Posterior cingulate gyrus (tissue), 11 donors: Measurements from ENCODE around the gene PRR12.

Source experiments
- DNase-seq, 10 donors: peaks; one replicate each; pipeline versions ENCODE4 v3.0.0 to v3.0.0-alpha.2; 2020 to 2021; ENCODE audit warnings: mixed read lengths in 3 of 10
- intact Hi-C: fragments of 100-400 bp; cut with DNase I; formaldehyde crosslinking; loops from one replicate; pipeline ENCODE4 v1.15.1; 2023

Gene PRR12

DNA sequence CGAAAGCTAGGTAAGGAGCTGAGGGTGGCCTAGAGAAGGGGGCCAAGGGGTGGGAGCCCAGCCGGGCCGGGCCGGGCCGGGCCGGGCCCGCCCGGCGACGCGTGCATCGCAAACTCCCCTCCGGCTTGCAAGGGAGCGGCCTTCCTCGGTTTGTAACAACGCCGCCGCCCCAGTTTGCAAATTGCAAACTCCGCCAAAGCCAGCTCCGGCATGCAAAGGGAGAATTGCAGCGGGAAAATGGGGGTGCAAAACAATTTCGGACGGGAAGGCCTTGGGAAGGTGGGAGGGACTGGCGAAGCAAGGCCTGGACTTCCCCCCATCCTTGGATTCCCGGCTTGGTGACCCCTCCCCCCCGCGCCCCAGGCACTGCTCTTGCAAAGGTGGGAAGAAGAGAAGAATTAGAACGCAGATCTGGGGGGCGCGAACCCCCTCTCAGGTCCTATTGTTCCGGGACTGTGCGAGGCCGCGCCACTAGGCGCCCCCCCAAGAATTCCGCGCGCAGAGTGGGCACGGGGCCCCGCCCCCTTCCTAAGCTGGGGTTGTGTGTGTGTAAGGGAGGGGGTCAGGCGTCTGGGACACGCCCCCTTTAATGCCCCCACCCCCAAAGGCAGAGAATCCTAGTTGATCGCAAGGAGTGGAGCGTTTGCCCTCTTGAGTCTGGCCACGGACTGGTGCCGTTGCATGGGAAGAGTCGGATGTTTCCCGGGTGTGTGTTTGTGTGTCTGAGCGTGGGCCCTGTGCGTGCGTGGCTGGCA, 926 bp downstream of the PRR12 start:
- intact Hi-C loops: loop anchor here (2.0 to 5.0 kb wide), 2 partner anchors 49 to 85 kb away; partner anchors contain the start of genes PRMT1 and RRAS
- peak in 8 of 10 donors; percentile 28 to 86 (median 34) for DNase-seq

DNA sequence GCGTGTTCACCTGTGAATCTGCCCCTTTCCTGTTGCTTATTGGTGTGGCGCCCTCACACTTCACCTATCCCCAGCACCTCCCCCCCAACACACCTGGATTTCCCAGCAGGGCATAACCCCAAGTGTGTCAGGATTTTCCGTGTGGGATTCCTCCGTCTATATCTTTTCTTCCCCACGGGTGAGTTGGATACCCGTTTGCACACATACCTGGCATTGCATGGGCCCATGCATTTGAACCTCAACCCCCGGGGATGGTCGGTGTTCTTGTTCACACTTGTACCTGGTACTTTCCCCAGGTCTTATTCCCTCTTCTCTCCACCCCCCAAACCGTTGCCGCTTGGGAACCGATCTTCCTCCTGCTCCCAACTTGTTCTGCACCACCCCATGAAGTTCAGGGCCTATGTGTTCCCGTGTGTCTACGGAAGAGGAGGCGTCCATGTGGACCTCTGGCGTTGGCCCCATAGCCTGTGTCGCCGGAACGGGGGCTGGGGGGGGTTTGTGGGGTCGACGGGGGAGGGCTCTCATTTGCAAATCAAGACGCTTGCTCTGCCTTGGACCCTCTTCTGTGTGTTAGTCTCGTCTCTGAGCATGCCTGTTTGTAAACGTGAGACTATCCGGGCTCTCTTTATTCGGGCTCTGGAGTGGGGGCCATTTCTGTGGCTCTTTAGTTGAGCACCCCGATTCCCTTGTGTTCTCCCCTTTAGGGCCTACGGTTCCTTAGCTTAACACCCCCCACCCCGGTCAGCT, 1.7 kb downstream of the PRR12 start:
- no peak for DNase-seq
- intact Hi-C loops: loop anchor here (2.0 to 5.0 kb wide), 2 partner anchors 48 to 85 kb away; partner anchors contain the start of genes PRMT1 and RRAS

DNA sequence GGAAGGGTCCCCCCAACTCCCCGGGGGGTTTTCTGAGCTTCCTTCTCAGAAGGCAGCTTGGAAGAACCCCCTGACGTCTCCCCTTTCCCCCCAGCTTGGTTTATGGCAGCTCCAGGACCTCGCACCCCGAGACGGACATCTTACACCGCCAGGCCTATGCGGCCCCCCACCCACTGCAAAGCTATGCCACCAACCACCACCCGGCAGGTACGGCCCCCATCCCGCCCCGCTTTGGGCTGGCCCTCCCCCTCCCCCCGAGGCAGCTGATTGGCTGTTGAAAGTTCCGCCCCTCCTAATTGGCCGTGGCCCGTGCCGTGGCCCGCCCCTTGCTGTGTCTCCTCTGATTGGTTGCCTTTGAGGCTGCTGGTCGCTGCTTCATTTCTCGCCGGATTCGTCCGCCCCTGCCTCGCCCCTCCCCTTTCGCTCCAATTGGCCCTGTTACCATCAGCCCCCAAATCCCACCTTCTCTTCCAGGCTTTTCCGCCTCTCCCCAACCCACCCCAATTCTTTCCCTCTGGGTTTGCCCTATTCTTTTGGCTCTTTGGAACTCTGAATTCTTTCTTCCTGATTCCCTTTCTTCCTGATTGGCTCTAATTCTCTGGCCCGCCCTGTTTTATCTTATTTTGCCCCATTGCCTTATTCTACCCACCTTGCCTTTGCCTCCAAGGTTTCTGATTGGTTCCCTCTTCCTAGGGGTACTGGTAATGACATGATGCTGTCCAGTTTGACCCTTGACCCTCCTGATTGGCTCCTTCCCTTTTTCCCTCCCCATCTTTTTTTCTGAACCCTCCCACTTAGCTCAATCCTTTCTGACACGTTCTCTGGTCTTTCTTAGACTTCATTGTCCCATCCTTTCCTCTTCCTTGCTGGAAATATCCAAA, 2.5 kb downstream of the PRR12 start:
- DNase-seq: peak; percentile 92 to 100 (median 94)
- intact Hi-C loops: loop anchor here (2.0 to 5.0 kb wide), 2 partner anchors 47 to 84 kb away; partner anchors contain the start of genes PRMT1 and RRAS

GRCh38 chr19:49594157-49594992, 3.4 kb downstream of the PRR12 start:
- intact Hi-C loops: loop anchor here (5.0 kb wide), 1 partner anchor 83 kb away; the partner anchor contains the start of gene PRMT1
- no peak for DNase-seq

DNA sequence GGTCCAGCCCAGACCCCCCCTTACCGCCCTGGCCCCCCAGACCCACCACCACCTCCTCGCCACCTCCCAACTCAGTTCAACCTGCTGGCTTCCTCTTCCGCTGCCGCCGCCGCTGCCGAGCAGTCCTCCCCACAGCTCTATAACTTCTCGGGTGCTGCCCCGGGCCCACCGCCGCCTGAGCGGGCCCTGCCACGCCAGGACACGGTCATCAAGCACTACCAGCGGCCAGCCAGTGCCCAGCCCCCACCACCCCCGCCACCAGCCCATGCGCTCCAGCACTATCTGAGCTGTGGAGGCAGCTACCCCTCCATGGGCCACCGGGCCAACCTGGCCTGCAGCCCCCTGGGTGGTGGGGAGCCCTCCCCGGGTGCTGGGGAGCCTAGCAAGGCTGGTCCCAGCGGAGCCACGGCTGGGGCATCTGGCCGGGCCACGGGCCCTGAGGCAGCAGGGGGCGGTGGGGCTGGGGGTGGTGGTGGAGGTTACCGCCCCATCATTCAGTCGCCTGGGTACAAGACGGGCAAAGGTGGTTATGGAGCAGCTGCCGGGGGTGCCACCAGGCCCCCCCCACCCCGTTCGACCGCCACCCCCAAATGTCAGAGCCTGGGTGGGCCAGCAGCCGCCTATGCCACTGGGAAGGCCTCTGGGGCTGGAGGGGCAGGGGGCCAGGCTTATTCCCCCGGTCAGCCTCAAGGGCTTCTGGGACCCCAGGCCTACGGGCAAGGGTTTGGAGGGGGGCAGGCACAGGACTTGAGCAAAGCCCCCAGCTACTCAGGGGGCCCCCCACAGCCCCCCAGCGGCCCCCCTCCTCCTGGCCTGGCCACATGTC, 4.2 kb downstream of the PRR12 start:
- intact Hi-C loops: loop anchor here (5.0 kb wide), 1 partner anchor 82 kb away; the partner anchor contains the start of gene PRMT1
- no peak for DNase-seq

GRCh38 chr19:49595819-49596404, 4.9 kb downstream of the PRR12 start:
- no peak for DNase-seq
- intact Hi-C loops: no loop called here

DNA sequence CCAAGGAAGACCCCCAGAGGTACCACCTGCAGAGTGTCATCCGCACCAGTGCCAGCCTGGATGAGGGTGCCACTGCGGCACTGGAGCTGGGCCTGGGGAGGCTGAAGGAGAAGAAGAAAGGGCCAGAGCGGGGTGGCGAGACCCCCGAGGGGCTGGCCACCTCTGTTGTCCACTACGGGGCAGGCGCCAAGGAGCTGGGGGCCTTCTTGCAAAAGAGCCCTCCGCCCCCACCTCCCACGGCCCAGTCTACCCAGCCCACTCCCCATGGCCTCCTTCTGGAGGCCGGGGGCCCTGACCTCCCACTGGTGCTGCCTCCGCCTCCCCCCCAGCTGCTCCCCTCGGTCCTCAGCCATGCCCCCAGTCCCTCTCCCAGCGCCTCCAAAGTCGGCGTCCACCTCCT, 5.4 kb downstream of the PRR12 start:
- DNase-seq: no peak
- intact Hi-C loops: no loop called here

- intact Hi-C loops: no loop called here
- DNase-seq: no peak
Observed at GRCh38 chr19:49596954-49597702, 6.1 kb downstream of the PRR12 start.

DNA sequence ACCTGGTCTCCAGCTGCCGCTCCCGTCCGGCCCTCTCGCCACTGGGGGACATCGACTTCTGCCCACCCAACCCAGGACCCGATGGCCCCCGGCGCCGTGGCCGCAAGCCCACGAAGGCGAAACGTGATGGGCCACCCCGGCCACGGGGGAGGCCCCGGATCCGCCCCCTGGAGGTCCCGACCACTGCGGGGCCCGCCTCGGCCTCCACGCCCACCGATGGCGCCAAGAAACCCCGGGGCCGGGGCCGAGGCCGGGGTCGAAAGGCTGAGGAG, 6.7 kb downstream of the PRR12 start:
- DNase-seq: no peak
- intact Hi-C loops: no loop called here

- intact Hi-C loops: no loop called here
- no peak for DNase-seq
Observed at GRCh38 chr19:49599378-49600295, 8.7 kb downstream of the PRR12 start.

DNA sequence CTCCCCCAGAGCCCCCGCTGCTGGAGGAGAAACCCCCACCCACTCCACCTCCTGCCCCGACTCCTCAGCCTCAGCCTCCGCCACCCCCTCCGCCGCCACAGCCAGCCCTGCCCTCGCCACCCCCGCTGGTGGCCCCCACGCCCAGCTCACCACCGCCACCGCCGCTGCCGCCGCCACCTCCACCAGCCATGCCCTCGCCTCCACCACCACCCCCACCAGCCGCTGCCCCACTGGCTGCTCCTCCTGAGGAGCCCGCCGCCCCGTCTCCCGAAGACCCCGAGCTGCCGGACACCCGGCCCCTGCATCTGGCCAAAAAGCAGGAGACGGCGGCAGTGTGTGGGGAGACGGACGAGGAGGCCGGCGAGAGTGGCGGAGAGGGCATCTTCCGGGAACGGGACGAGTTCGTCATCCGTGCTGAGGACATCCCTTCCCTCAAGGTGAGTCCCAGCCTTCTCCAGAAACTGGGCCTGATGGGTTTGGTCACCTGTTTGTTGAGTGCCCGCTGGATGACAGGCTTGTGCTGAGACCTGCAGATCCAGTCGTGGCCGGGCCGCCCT, 10.6 kb downstream of the PRR12 start:
- no peak for DNase-seq
- intact Hi-C loops: no loop called here

- no peak for DNase-seq
- intact Hi-C loops: no loop called here
Observed at GRCh38 chr19:49602806-49603205, 11.8 kb downstream of the PRR12 start.

DNA sequence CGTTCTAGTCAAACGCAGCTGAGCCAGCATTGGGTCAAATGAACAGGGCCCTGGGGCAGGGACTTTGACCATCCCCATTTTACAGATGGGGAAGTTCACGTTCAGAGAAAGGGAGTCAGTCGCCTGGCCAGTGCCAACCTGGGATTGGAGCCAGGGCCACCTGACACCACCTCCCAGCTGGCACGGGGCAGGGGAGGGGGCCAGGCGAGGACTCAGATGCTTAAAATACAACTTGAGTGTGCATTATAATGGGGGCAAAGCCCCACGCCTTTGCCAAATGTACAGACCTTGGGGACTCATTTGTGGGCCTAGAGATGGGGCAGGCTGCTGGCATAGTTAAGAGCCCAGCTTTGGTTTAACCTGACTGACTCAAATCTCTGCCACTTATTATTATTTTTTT, 14.6 kb downstream of the PRR12 start:
- no peak for DNase-seq
- intact Hi-C loops: no loop called here

DNA sequence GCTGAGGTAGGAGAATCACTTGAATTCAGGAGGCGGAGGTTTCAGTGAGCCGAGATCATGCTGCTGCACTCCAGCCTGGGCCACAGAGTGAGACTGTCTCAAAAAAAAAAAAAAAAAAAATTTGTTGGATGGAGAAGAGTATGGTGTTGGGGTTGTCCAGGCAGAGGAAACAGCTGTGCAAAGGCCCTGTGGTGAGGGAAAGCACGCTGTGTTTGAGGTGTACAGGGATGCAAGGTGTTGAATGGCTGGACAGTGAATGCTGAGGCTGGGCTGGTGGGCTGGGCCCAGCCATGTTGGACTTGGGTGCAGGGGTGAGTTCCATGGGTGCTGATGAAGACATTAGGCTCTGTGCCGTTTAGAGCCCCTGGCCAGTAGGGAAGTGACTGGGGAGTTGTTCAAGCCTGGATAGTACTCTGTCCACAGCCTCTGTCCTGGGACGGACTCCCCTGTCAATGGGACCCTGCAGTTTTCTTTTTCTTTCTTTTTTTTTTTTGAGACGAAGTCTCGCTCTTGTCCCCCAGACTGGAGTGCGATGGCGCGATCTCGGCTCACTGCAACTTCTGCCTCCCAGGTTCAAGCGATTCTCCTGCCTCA, 18.6 kb downstream of the PRR12 start:
- intact Hi-C loops: no loop called here
- no peak for DNase-seq

GRCh38 chr19:49613374-49613773, 22.4 kb downstream of the PRR12 start:
- intact Hi-C loops: no loop called here
- no peak for DNase-seq

GRCh38 chr19:49614096-49614833, 23.3 kb downstream of the PRR12 start:
- DNase-seq: no peak
- intact Hi-C loops: no loop called here
